HEK293 (cell line): ENCODE data around the gene CX3CL1.

Source experiments
- CTCF ChIA-PET: fragments of 350-600 bp; formaldehyde crosslinking; extraction: SDS; loops from one replicate; lab custom pipeline; 2021; ENCODE audit warnings: antibody characterized with exemption; lab: Yijun Ruan, JAX
- POLR2A ChIA-PET: fragments of 300-600 bp; formaldehyde crosslinking; extraction: SDS; loops from one replicate; lab custom pipeline; 2020; ENCODE audit warnings: antibody characterized with exemption, inconsistent platforms; lab: Yijun Ruan, JAX
- H3K27ac ChIP-seq: fragments of 200-500 bp; sonication (Bioruptor generic); 2 replicates; pipeline ENCODE4 v1.5.1; 2014; ENCODE audit warnings: low read depth, low read length, control low read depth, inconsistent platforms; ENCODE audit errors: extremely low read depth
- H3K36me3 ChIP-seq, 2 experiments: fragments of 200-500 bp in 1 of 2; sonication (Bioruptor generic) in 1 of 2; 1 replicate in 1 of 2; 2 replicates in 1 of 2; pipeline ENCODE4 v1.5.1; 2014 to 2017; ENCODE audit warnings: inconsistent platforms in 2 of 2, low read length in 2 of 2; ENCODE audit not compliant: control insufficient read depth in 2 of 2, insufficient read depth in 1 of 2
- H3K4me1 ChIP-seq: fragments of 200-500 bp; sonication (Bioruptor generic); 2 replicates; pipeline ENCODE4 v1.5.1; 2014; ENCODE audit warnings: mild to moderate bottlenecking, low read length, inconsistent platforms; ENCODE audit not compliant: control insufficient read depth, insufficient read depth
- H3K4me3 ChIP-seq: 2 replicates; pipeline ENCODE4 v1.5.1; 2011; ENCODE audit warnings: low read depth, mild to moderate bottlenecking, control low read depth, low read length, moderate library complexity
- H3K9me3 ChIP-seq: fragments of 200-500 bp; sonication (Bioruptor generic); 2 replicates; pipeline ENCODE4 v1.5.1; 2014; ENCODE audit warnings: low read depth, low read length, inconsistent platforms; ENCODE audit not compliant: control insufficient read depth, insufficient read depth
- HOXA7 ChIP-seq: sonication (generic); formaldehyde crosslinking; IDR thresholded peaks from 2 replicates; pipeline ENCODE4 v1.8.1; 2022; ENCODE audit warnings: missing genetic modification reagents, borderline replicate concordance
- KLF8 ChIP-seq: fragments of 450-650 bp; formaldehyde crosslinking; IDR thresholded peaks from 2 replicates; pipeline ENCODE4 v1.5.1; 2016; ENCODE audit warnings: missing biosample characterization, missing genetic modification characterization
- KLF9 ChIP-seq: fragments of 450-650 bp; formaldehyde crosslinking; IDR thresholded peaks from 2 replicates; pipeline ENCODE4 v1.5.1; 2016; ENCODE audit warnings: missing biosample characterization, missing genetic modification characterization, low read depth
- SP3 ChIP-seq: fragments of 450-650 bp; formaldehyde crosslinking; IDR thresholded peaks from 2 replicates; pipeline ENCODE4 v1.5.1; 2016; ENCODE audit warnings: missing biosample characterization, missing genetic modification characterization
- ZBTB48 ChIP-seq: fragments of 450-650 bp; formaldehyde crosslinking; IDR thresholded peaks from 2 replicates; pipeline ENCODE4 v1.5.1; 2016; ENCODE audit warnings: missing biosample characterization, missing genetic modification characterization
- ZBTB8A ChIP-seq: fragments of 450-650 bp; formaldehyde crosslinking; IDR thresholded peaks from 2 replicates; pipeline ENCODE4 v1.5.1; 2016; ENCODE audit warnings: missing biosample characterization, missing genetic modification characterization
- ZFHX2 ChIP-seq: fragments of 450-650 bp; formaldehyde crosslinking; conservative IDR thresholded peaks from 2 replicates; pipeline ENCODE4 v1.5.1; 2016; ENCODE audit warnings: missing biosample characterization, missing genetic modification characterization
- ZFP69B ChIP-seq: fragments of 450-650 bp; formaldehyde crosslinking; IDR thresholded peaks from 2 replicates; pipeline ENCODE4 v1.5.1; 2016; ENCODE audit warnings: missing biosample characterization, missing genetic modification characterization
- ZNF16 ChIP-seq: fragments of 450-650 bp; formaldehyde crosslinking; IDR thresholded peaks from 2 replicates; pipeline ENCODE4 v1.5.1; 2016; ENCODE audit warnings: low read depth, missing biosample characterization, missing genetic modification characterization
- ZNF19 ChIP-seq: fragments of 450-650 bp; formaldehyde crosslinking; IDR thresholded peaks from 2 replicates; pipeline ENCODE4; 2016; ENCODE audit warnings: missing biosample characterization, missing genetic modification characterization, low read depth
- ZNF501 ChIP-seq: fragments of 450-650 bp; formaldehyde crosslinking; IDR thresholded peaks from 2 replicates; pipeline ENCODE4 v1.5.1; 2016; ENCODE audit warnings: missing biosample characterization, missing genetic modification characterization
- ZNF529 ChIP-seq: fragments of 450-650 bp; formaldehyde crosslinking; IDR thresholded peaks from 2 replicates; pipeline ENCODE4 v1.5.1; 2017; ENCODE audit warnings: missing genetic modification characterization, missing biosample characterization; ENCODE audit not compliant: insufficient replicate concordance
- ZNF544 ChIP-seq: fragments of 450-650 bp; formaldehyde crosslinking; IDR thresholded peaks from 2 replicates; pipeline ENCODE4 v1.5.0; 2017; ENCODE audit warnings: missing biosample characterization, missing genetic modification characterization
- ZNF658 ChIP-seq: fragments of 450-650 bp; formaldehyde crosslinking; IDR thresholded peaks from 2 replicates; pipeline ENCODE4; 2016; ENCODE audit warnings: missing biosample characterization, missing genetic modification characterization
- ZNF792 ChIP-seq: fragments of 450-650 bp; formaldehyde crosslinking; IDR thresholded peaks from 2 replicates; pipeline ENCODE4 v1.5.1; 2016; ENCODE audit warnings: missing biosample characterization, missing genetic modification characterization
- ZNF837 ChIP-seq: fragments of 450-650 bp; formaldehyde crosslinking; IDR thresholded peaks from 2 replicates; pipeline ENCODE4 v1.5.1; 2016; ENCODE audit warnings: missing biosample characterization, missing genetic modification characterization
- ZSCAN16 ChIP-seq: fragments of 450-650 bp; formaldehyde crosslinking; IDR thresholded peaks from 2 replicates; pipeline ENCODE4 v1.5.1; 2016; ENCODE audit warnings: missing biosample characterization, missing genetic modification characterization
- TF ChIP-seq, protein P1 (sequence below): fragments of 450-650 bp; formaldehyde crosslinking; IDR thresholded peaks from 2 replicates; pipeline ENCODE4 v1.5.1; 2016; ENCODE audit warnings: missing biosample characterization, missing genetic modification characterization, low read depth
- TF ChIP-seq, protein P2 (sequence below): fragments of 450-650 bp; formaldehyde crosslinking; IDR thresholded peaks from 2 replicates; pipeline ENCODE4 v1.5.1; 2016; ENCODE audit warnings: missing biosample characterization, missing genetic modification characterization
- TF ChIP-seq, protein P3 (sequence below): fragments of 450-650 bp; formaldehyde crosslinking; IDR thresholded peaks from 2 replicates; pipeline ENCODE4 v1.5.1; 2016; ENCODE audit warnings: missing biosample characterization, missing genetic modification characterization
- TF ChIP-seq, protein P4 (sequence below): fragments of 450-650 bp; formaldehyde crosslinking; IDR thresholded peaks from 2 replicates; pipeline ENCODE4 v1.5.1; 2016; ENCODE audit warnings: missing biosample characterization, missing genetic modification characterization
- TF ChIP-seq, protein P5 (sequence below): fragments of 450-650 bp; formaldehyde crosslinking; IDR thresholded peaks from 2 replicates; pipeline ENCODE4 v1.5.1; 2016; ENCODE audit warnings: missing biosample characterization, missing genetic modification characterization
- TF ChIP-seq, protein P6 (sequence below): fragments of 450-650 bp; formaldehyde crosslinking; IDR thresholded peaks from 2 replicates; pipeline ENCODE4 v1.5.1; 2016; ENCODE audit warnings: missing biosample characterization, missing genetic modification characterization

The CX3CL1 gene

DNA sequence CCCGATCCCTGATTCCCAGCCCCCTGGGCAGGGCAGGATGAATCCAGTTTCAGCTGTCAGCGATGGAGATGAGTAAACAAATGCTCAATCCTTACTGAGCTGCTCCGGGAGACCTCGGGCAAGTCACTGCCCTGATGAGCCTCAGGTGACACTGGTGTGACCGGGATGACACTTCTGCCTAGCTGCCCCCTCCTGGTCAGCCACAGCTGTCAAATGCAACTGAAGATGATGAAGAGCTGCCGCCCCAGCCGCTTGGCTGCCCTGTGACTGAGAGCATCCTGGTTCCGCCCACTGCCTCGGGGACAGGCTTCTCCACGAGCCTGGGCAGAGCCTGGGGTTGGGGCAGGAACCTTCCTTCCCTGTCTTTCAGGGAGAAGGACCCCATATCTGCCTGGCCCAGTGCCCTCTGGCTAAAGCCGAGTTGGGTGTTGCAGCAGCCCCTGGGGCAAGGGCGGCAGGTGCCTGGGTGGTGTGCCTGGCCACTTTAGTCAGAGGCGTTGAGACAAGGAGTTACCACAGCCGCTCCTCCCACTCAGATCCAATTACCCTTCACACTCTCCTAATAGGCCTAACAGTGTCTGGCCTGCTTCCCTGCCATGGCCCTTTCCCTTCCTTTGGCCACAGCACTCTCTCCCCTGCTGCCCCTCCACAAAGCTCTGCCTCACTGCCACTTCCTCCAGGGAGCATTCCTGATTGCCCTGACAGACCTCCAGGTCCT lies 37.7 kb downstream of the CX3CL1 start (continued):
- peak; percentile 86 for TF ChIP-seq ZFHX2

DNA sequence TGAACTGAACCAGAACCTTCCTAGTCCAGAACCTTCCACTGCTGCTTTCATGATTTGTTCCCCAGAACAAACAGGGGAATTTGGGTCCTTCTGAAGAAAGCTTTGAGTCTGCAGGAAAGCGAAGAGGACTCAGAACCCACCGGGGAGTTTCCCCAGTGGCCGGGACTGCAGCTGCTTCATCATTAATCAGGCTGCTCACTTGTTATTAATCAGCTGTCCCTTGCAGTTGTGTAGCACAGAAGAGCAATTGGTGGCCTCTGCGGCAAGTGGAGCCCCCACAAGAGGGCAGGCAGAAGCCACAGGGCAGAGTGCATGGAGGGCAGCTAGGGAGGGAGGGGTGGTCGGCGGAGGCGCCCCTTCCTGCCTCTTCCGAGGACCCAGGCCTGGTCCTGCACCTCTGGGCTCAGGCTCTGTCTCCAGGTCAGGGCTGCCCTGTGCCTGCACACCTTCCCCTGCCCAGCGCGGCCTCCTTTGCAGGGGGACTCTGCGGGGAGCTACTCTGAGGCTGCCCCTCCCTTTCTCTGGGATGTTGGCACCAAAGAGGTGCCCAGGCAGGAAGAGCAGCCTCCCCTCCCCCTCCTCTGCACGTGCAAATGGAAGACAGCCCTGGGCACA lies 39.2 kb downstream of the CX3CL1 start:
- TF ChIP-seq ZNF544 (tag by site-specific recombination) (no peak), KLF9 (tag by site-specific recombination) (no peak), ZSCAN16 (tag by site-specific recombination) (no peak), ZFP69B (tag by site-specific recombination) (no peak), ZBTB48 (tag by site-specific recombination) (no peak), SP3 (no peak), ZNF792 (no peak), ZBTB8A (tag by site-specific recombination) (no peak), KLF8 (tag by site-specific recombination) (no peak), HOXA7 (CRISPR knock-in tag) (no peak), ZNF501 (tag by site-specific recombination) (no peak)
- TF ChIP-seq, protein P1, sequence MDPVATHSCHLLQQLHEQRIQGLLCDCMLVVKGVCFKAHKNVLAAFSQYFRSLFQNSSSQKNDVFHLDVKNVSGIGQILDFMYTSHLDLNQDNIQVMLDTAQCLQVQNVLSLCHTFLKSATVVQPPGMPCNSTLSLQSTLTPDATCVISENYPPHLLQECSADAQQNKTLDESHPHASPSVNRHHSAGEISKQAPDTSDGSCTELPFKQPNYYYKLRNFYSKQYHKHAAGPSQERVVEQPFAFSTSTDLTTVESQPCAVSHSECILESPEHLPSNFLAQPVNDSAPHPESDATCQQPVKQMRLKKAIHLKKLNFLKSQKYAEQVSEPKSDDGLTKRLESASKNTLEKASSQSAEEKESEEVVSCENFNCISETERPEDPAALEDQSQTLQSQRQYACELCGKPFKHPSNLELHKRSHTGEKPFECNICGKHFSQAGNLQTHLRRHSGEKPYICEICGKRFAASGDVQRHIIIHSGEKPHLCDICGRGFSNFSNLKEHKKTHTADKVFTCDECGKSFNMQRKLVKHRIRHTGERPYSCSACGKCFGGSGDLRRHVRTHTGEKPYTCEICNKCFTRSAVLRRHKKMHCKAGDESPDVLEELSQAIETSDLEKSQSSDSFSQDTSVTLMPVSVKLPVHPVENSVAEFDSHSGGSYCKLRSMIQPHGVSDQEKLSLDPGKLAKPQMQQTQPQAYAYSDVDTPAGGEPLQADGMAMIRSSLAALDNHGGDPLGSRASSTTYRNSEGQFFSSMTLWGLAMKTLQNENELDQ (tag by site-specific recombination) = no peak
- TF ChIP-seq, protein P2, sequence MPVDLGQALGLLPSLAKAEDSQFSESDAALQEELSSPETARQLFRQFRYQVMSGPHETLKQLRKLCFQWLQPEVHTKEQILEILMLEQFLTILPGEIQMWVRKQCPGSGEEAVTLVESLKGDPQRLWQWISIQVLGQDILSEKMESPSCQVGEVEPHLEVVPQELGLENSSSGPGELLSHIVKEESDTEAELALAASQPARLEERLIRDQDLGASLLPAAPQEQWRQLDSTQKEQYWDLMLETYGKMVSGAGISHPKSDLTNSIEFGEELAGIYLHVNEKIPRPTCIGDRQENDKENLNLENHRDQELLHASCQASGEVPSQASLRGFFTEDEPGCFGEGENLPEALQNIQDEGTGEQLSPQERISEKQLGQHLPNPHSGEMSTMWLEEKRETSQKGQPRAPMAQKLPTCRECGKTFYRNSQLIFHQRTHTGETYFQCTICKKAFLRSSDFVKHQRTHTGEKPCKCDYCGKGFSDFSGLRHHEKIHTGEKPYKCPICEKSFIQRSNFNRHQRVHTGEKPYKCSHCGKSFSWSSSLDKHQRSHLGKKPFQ = no peak
- POLR2A ChIA-PET = no interaction called here
- H3K27ac ChIP-seq = no peak overlapping the region
- H3K4me3 ChIP-seq = no peak overlapping the region
- CTCF ChIA-PET = interaction anchor here (0.6 to 0.7 kb wide), 2 partner anchors 120 to 185 kb away, joined by 3 read pairs; no protein-coding TSS in a partner anchor
- no peaks in the 10 kb centered on the region for H3K9me3 ChIP-seq
- no peaks in the 10 kb centered on the region for H3K4me1 ChIP-seq
- H3K36me3 ChIP-seq = no peaks in the 10 kb centered on the region

DNA sequence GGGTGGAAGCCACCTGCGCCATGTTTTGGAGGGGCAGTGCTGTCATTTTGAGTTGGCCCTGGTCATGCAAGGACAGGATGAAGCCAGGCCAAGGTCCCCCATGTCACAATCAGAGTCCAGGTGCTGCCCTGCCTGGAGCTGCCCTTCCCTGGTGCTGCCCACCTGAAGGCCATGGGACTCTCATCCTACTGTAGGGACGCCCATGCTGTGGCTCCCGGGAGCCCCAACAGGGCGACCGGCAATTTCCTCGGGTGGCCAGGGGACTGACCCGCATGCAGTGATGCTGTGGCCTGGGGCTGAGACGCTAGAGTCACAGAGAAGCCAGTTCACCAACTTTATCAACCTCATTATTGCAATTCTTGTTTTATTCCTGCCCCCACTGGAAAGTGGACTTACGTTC lies 40.3 kb downstream of the CX3CL1 start:
- ChIA-PET CTCF (interaction anchor here (1.0 to 3.2 kb wide), 4 partner anchors 10 to 111 kb away, joined by 3 to 23 read pairs (median 6); no protein-coding TSS in a partner anchor), POLR2A (interaction anchor here (1.6 kb wide), 1 partner anchor 50 kb away, joined by 3 read pairs; the partner anchor contains the start of gene POLR2C)
- Histone ChIP-seq H3K4me3 (no peak overlapping the region), H3K4me1 (no peaks in the 10 kb centered on the region), H3K27ac (no peak overlapping the region), H3K9me3 (no peaks in the 10 kb centered on the region), H3K36me3 (no peaks in the 10 kb centered on the region)
- TF ChIP-seq ZNF837 (tag by site-specific recombination) = no peak
- TF ChIP-seq, protein P3, sequence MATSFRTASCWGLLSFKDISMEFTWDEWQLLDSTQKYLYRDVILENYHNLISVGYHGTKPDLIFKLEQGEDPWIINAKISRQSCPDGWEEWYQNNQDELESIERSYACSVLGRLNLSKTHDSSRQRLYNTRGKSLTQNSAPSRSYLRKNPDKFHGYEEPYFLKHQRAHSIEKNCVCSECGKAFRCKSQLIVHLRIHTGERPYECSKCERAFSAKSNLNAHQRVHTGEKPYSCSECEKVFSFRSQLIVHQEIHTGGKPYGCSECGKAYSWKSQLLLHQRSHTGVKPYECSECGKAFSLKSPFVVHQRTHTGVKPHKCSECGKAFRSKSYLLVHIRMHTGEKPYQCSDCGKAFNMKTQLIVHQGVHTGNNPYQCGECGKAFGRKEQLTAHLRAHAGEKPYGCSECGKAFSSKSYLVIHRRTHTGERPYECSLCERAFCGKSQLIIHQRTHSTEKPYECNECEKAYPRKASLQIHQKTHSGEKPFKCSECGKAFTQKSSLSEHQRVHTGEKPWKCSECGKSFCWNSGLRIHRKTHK (tag by site-specific recombination) = no peak
- TF ChIP-seq ZNF658 = no peak
- TF ChIP-seq ZNF16 (tag by site-specific recombination) = no peak
- TF ChIP-seq ZBTB48 (tag by site-specific recombination) = no peak
- TF ChIP-seq ZNF529 (tag by site-specific recombination) = no peak
- no peak for TF ChIP-seq ZNF19
- TF ChIP-seq, protein P4, sequence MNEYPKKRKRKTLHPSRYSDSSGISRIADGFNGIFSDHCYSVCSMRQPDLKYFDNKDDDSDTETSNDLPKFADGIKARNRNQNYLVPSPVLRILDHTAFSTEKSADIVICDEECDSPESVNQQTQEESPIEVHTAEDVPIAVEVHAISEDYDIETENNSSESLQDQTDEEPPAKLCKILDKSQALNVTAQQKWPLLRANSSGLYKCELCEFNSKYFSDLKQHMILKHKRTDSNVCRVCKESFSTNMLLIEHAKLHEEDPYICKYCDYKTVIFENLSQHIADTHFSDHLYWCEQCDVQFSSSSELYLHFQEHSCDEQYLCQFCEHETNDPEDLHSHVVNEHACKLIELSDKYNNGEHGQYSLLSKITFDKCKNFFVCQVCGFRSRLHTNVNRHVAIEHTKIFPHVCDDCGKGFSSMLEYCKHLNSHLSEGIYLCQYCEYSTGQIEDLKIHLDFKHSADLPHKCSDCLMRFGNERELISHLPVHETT (tag by site-specific recombination) = no peak
- TF ChIP-seq, protein P5, sequence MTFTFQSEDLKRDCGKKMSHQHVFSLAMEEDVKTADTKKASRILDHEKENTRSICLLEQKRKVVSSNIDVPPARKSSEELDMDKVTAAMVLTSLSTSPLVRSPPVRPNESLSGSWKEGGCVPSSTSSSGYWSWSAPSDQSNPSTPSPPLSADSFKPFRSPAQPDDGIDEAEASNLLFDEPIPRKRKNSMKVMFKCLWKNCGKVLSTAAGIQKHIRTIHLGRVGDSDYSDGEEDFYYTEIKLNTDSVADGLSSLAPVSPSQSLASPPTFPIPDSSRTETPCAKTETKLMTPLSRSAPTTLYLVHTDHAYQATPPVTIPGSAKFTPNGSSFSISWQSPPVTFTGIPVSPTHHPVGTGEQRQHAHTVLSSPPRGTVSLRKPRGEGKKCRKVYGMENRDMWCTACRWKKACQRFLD (tag by site-specific recombination) = no peak
- TF ChIP-seq, protein P6, sequence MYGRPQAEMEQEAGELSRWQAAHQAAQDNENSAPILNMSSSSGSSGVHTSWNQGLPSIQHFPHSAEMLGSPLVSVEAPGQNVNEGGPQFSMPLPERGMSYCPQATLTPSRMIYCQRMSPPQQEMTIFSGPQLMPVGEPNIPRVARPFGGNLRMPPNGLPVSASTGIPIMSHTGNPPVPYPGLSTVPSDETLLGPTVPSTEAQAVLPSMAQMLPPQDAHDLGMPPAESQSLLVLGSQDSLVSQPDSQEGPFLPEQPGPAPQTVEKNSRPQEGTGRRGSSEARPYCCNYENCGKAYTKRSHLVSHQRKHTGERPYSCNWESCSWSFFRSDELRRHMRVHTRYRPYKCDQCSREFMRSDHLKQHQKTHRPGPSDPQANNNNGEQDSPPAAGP (tag by site-specific recombination) = no peak
